A549 (cell line): Measurements from ENCODE around the gene MAPT. TPM values are rescaled to one million over a fixed set of nuclear protein-coding genes. Genes with fewer than 3 reads are reported as not detected.

Experiments
- ATAC-seq, 2 experiments: fragments of 200-7000 bp in 1 of 2; fragments of >200 bp in 1 of 2; cut with Nextera tagmentation in 1 of 2; cut with Tn5 transposase in 1 of 2; 3 replicates each; pipeline versions ENCODE4 v1.8.0 to v1.9.1; 2018 to 2020; ENCODE audit warnings: mild to moderate bottlenecking in 1 of 2, moderate library complexity in 1 of 2
- CTCF ChIA-PET: fragments of 300-600 bp; sonication (Branson Sonifier 250); formaldehyde crosslinking; extraction: SDS; loops from one replicate; lab custom pipeline; 2021; ENCODE audit warnings: antibody characterized with exemption, inconsistent platforms; lab: Yijun Ruan, JAX
- POLR2A ChIA-PET: fragments of 350-600 bp; formaldehyde crosslinking; extraction: SDS; loops from one replicate; lab custom pipeline; 2021; ENCODE audit warnings: antibody characterized with exemption, inconsistent platforms; lab: Yijun Ruan, JAX
- DNase-seq, 2 experiments: peaks; one replicate each; pipeline versions ENCODE4 v3.0.0 to v3.0.0-alpha.2; 2011 to 2016; ENCODE audit warnings: low read depth in 1 of 2, low spot score in 1 of 2
- FAIRE-seq: peaks from 2 replicates; lab custom pipeline; 2011; peaks lifted over from hg19 to GRCh38; lab: Jason Lieb, UNC
- H3K27ac ChIP-seq, 2 experiments: fragments of >200 bp; sonication (Bioruptor Twin); formaldehyde crosslinking; 3 replicates each; pipeline ENCODE4 v1.5.1; 2016 to 2017
- H3K4me1 ChIP-seq: fragments of >200 bp; sonication (Bioruptor Twin); formaldehyde crosslinking; 3 replicates; pipeline ENCODE4 v1.6.1; 2016
- H3K4me2 ChIP-seq: fragments of >200 bp; sonication (Bioruptor Twin); formaldehyde crosslinking; 3 replicates; pipeline ENCODE4 v1.6.1; 2016
- H3K4me3 ChIP-seq: fragments of >200 bp; sonication (Bioruptor Twin); formaldehyde crosslinking; 3 replicates; pipeline ENCODE4 v1.5.1; 2016
- H3K9me3 ChIP-seq: fragments of >200 bp; sonication (Bioruptor Twin); formaldehyde crosslinking; 3 replicates; pipeline ENCODE4 v1.6.1; 2016
- ATOH8 ChIP-seq: fragments of 250-450 bp; sonication (Bioruptor Pico); IDR thresholded peaks from 2 replicates; pipeline ENCODE4 v1.5.0; 2020; ENCODE audit warnings: low read depth, mild to moderate bottlenecking, moderate library complexity
- CBX8 ChIP-seq: fragments of 200-600 bp; sonication (generic); IDR thresholded peaks from 2 replicates; pipeline ENCODE4 v1.6.1; 2016
- CHD2 ChIP-seq: fragments of 150-350 bp; IDR thresholded peaks from 2 replicates; pipeline ENCODE4 v1.6.1; 2014; ENCODE audit warnings: low read length; ENCODE audit not compliant: partially characterized antibody
- E2F6 ChIP-seq: IDR thresholded peaks from 2 replicates; pipeline ENCODE4 v1.6.1; 2012; ENCODE audit warnings: low read depth, borderline replicate concordance
- EHF ChIP-seq: fragments of 250-450 bp; sonication (Bioruptor Pico); IDR thresholded peaks from 2 replicates; pipeline ENCODE4 v1.5.0; 2020; ENCODE audit warnings: mild to moderate bottlenecking
- ESRRA ChIP-seq: fragments of 150-350 bp; IDR thresholded peaks from 2 replicates; pipeline ENCODE4 v1.6.1; 2014; ENCODE audit warnings: mild to moderate bottlenecking, low read length, borderline replicate concordance
- FOSL2 ChIP-seq, 2 experiments: fragments of 450-650 bp in 1 of 2; fragments of >200 bp in 1 of 2; sonication (Bioruptor Twin) in 1 of 2; formaldehyde crosslinking; IDR thresholded peaks; 2 replicates each; pipeline versions ENCODE4 v1.5.0 to v1.6.1; 2016 to 2020; ENCODE audit warnings: mild to moderate bottlenecking in 1 of 2, moderate library complexity in 1 of 2
- HDAC2 ChIP-seq: fragments of 200-600 bp; sonication (generic); IDR thresholded peaks from 2 replicates; pipeline ENCODE4 v1.6.1; 2016
- HES2 ChIP-seq: fragments of >200 bp; sonication (Bioruptor Twin); formaldehyde crosslinking; IDR thresholded peaks from 2 replicates; pipeline ENCODE4 v1.6.1; 2016
- HEYL ChIP-seq: fragments of 250-450 bp; sonication (Bioruptor Pico); IDR thresholded peaks from 2 replicates; pipeline ENCODE4 v1.8.0; 2021; ENCODE audit warnings: mild to moderate bottlenecking, moderate library complexity
- JUN ChIP-seq, 2 experiments: fragments of >200 bp; sonication (Bioruptor Twin); formaldehyde crosslinking; IDR thresholded peaks; 2 replicates in 1 of 2; 3 replicates in 1 of 2; pipeline ENCODE4 v1.6.1; 2016 to 2017
- JUNB ChIP-seq: fragments of >200 bp; sonication (Bioruptor Twin); formaldehyde crosslinking; IDR thresholded peaks from 2 replicates; pipeline ENCODE4 v1.6.1; 2016
- KDM5A ChIP-seq: fragments of 200-600 bp; sonication (generic); IDR thresholded peaks from 2 replicates; pipeline ENCODE4 v1.6.1; 2016; ENCODE audit warnings: antibody characterized with exemption, mild to moderate bottlenecking
- MAFK ChIP-seq: fragments of 450-650 bp; IDR thresholded peaks from 2 replicates; pipeline ENCODE4 v1.6.1; 2014; ENCODE audit not compliant: partially characterized antibody
- NPAS2 ChIP-seq: fragments of 250-450 bp; sonication (Bioruptor Pico); IDR thresholded peaks from 2 replicates; pipeline ENCODE4 v1.8.0; 2022; ENCODE audit warnings: mild to moderate bottlenecking, moderate library complexity, borderline replicate concordance
- PBX3 ChIP-seq: IDR thresholded peaks from 2 replicates; pipeline ENCODE4 v1.6.1; 2012
- SREBF2 ChIP-seq: fragments of 450-650 bp; IDR thresholded peaks from 2 replicates; pipeline ENCODE4 v1.6.1; 2014; ENCODE audit warnings: mild to moderate bottlenecking, moderate library complexity
- ZNF302 ChIP-seq: fragments of 250-450 bp; sonication (Bioruptor Pico); IDR thresholded peaks from 2 replicates; pipeline ENCODE4 v1.9.0; 2021; ENCODE audit warnings: inconsistent platforms, mild to moderate bottlenecking, moderate library complexity
- ZSCAN20 ChIP-seq: fragments of 250-450 bp; sonication (Bioruptor Pico); IDR thresholded peaks from 2 replicates; pipeline ENCODE4 v1.8.0; 2022; ENCODE audit warnings: mild to moderate bottlenecking, moderate library complexity
- WGBS: methylation state at CpG from one replicate; pipeline ENCODE4 v1.1.6; 2017; ENCODE audit errors: missing lambda C conversion rate; 5-methylcytosine and 5-hydroxymethylcytosine counted together
- polyA plus RNA-seq, 4 experiments: library from polyadenylated mRNA; depleted of rRNA in 3 of 4; stranded (reverse); fragments of >200 nt; fragmentation: RNase III in 1 of 4; extraction: RNeasy Plus Mini Kit Qiagen cat#74134 plus additional on column Dnase treatment in 1 of 4; gene quantifications; 2 replicates in 3 of 4; 3 replicates in 1 of 4; pipeline ENCODE4 v1.2.3, GENCODE V29; 2011 to 2017
- TF ChIP-seq, protein P1 (sequence below): fragments of 150-350 bp; IDR thresholded peaks from 2 replicates; pipeline ENCODE4 v1.6.1; 2014; ENCODE audit warnings: low read depth, mild to moderate bottlenecking, low read length
- TF ChIP-seq, protein P2 (sequence below): IDR thresholded peaks from 2 replicates; pipeline ENCODE4 v1.6.1; 2012
- TF ChIP-seq, protein P3 (sequence below): fragments of >200 bp; sonication (Bioruptor Twin); formaldehyde crosslinking; IDR thresholded peaks from 3 replicates; pipeline ENCODE4 v1.6.1; 2016

Gene MAPT
- polyA plus RNA-seq, 2 of the 4 experiments (the other 2 are of a cell fraction): 1.2 to 1.6 TPM

DNA sequence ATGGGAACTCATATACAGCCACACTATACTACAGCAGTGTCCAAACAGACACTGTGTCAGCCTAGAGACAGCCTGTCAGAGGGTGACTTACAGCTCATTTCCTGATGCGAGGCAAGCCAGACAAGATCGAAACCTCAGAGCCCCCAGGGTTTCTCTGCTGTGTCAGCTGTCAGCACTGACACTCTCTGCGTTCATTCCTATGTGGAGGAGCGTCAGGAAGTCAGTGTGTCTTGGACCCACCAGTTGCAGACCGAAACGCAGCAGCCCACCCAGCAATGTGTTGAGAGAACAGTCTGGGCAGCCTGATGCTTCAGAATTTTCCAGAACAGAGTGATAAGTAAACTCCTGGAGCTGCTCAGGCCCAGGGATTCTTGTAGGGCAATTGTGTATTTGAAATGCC lies 20.6 kb upstream of the MAPT start:
- Histone ChIP-seq H3K4me3 (no peak overlapping the region), H3K9me3 (no peaks in the 10 kb centered on the region), H3K4me1 (no peaks in the 10 kb centered on the region), H3K4me2 (no peak overlapping the region), H3K27ac (no peak overlapping the region)
- ATAC-seq (peak in 1 of 2 experiments; percentile 41; a peak in 2 of 6 replicates), DNase-seq (no peak), FAIRE-seq (no peak)
- 55% methylated on average over 6 of the region's 6 CpGs for WGBS
- ChIA-PET CTCF (interaction anchor here (0.7 to 0.9 kb wide), 4 partner anchors 10 to 208 kb away, joined by 3 to 4 read pairs (median 4); no protein-coding TSS in a partner anchor), POLR2A (no interaction called here)
- TF ChIP-seq NPAS2 (CRISPR knock-in tag) (no peak), HES2 (no peak), MAFK (no peak), HEYL (CRISPR knock-in tag) (no peak), JUN (IDR thresholded peaks at IDR 0.05) (no peak), E2F6 (no peak), KDM5A (no peak), CHD2 (no peak), JUNB (no peak), ESRRA (no peak), PBX3 (no peak), ZSCAN20 (no peak), SREBF2 (no peak)
- TF ChIP-seq, protein P1, sequence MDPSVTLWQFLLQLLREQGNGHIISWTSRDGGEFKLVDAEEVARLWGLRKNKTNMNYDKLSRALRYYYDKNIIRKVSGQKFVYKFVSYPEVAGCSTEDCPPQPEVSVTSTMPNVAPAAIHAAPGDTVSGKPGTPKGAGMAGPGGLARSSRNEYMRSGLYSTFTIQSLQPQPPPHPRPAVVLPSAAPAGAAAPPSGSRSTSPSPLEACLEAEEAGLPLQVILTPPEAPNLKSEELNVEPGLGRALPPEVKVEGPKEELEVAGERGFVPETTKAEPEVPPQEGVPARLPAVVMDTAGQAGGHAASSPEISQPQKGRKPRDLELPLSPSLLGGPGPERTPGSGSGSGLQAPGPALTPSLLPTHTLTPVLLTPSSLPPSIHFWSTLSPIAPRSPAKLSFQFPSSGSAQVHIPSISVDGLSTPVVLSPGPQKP: no peak
- TF ChIP-seq, protein P2, sequence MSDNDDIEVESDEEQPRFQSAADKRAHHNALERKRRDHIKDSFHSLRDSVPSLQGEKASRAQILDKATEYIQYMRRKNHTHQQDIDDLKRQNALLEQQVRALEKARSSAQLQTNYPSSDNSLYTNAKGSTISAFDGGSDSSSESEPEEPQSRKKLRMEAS: no peak

GRCh38 chr17:45874151-45874550 lies 20.2 kb upstream of the MAPT start:
- no peaks in the 10 kb centered on the region for H3K9me3 ChIP-seq
- no peak overlapping the region for H3K4me3 ChIP-seq
- no peaks in the 10 kb centered on the region for H3K4me1 ChIP-seq
- FAIRE-seq: no peak
- 32% methylated on average over 3 of the region's 3 CpGs for WGBS
- H3K27ac ChIP-seq: no peak overlapping the region
- CTCF ChIA-PET: interaction anchor here (0.7 to 1.4 kb wide), 4 partner anchors 12 to 208 kb away, joined by 3 to 4 read pairs (median 4); no protein-coding TSS in a partner anchor
- POLR2A ChIA-PET: no interaction called here
- TF ChIP-seq, protein P3, sequence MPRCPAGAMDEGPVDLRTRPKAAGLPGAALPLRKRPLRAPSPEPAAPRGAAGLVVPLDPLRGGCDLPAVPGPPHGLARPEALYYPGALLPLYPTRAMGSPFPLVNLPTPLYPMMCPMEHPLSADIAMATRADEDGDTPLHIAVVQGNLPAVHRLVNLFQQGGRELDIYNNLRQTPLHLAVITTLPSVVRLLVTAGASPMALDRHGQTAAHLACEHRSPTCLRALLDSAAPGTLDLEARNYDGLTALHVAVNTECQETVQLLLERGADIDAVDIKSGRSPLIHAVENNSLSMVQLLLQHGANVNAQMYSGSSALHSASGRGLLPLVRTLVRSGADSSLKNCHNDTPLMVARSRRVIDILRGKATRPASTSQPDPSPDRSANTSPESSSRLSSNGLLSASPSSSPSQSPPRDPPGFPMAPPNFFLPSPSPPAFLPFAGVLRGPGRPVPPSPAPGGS: no peak
- TF ChIP-seq HDAC2 (no peak), ZNF302 (CRISPR knock-in tag) (no peak), ATOH8 (CRISPR knock-in tag) (no peak), HES2 (no peak), HEYL (CRISPR knock-in tag) (no peak), CBX8 (no peak), EHF (CRISPR knock-in tag) (no peak), FOSL2 (IDR thresholded peaks at IDR 0.05) (no peak), FOSL2 (CRISPR knock-in tag; IDR thresholded peaks at IDR 0.05) (no peak)
- ATAC-seq: no peak
- DNase-seq: no peak
- no peak overlapping the region for H3K4me2 ChIP-seq
